Liver (tissue), 9 donors: ENCODE results near the gene KSR1. TPM values are rescaled to one million over a fixed set of nuclear protein-coding genes. Genes with fewer than 3 reads are reported as not detected.

ENCODE experiments used
- DNase-seq: peaks from one replicate; pipeline ENCODE4 v3.0.0-alpha.2; 2017; ENCODE audit warnings: low spot score
- H3K27ac ChIP-seq, 2 donors: one replicate each; pipeline ENCODE4 v1.7.0; 2013; ENCODE audit warnings: inconsistent platforms in 2 of 2, low read length in 2 of 2, control low read depth in 1 of 2, low read depth in 1 of 2, mild to moderate bottlenecking in 1 of 2
- H3K27me3 ChIP-seq, 4 donors: one replicate each; pipeline versions ENCODE4 v1.6.1 to v1.7.0; 2013; ENCODE audit warnings: low read length in 3 of 4, inconsistent platforms in 1 of 4, mild to moderate bottlenecking in 1 of 4, moderate library complexity in 1 of 4; ENCODE audit not compliant: control insufficient read depth in 4 of 4, insufficient read depth in 4 of 4
- H3K36me3 ChIP-seq, 4 donors: one replicate each; pipeline versions ENCODE4 v1.6.1 to v1.7.0; 2013; ENCODE audit warnings: low read length in 3 of 4, mild to moderate bottlenecking in 3 of 4, low read depth in 1 of 4, moderate library complexity in 1 of 4; ENCODE audit not compliant: control insufficient read depth in 4 of 4, insufficient read depth in 3 of 4
- H3K4me1 ChIP-seq, 4 donors: one replicate each; pipeline versions ENCODE4 v1.6.1 to v1.7.0; 2013; ENCODE audit warnings: low read length in 3 of 4, mild to moderate bottlenecking in 3 of 4, moderate library complexity in 1 of 4; ENCODE audit not compliant: control insufficient read depth in 4 of 4, insufficient read depth in 4 of 4
- H3K4me3 ChIP-seq, 3 donors: one replicate each; pipeline versions ENCODE4 v1.6.1 to v1.7.0; 2013; ENCODE audit warnings: low read length in 3 of 3, control low read depth in 1 of 3, low read depth in 1 of 3, mild to moderate bottlenecking in 1 of 3
- H3K9ac ChIP-seq, 2 donors: one replicate each; pipeline ENCODE4 v1.7.0; 2013; ENCODE audit warnings: low read length in 2 of 2, mild to moderate bottlenecking in 2 of 2, moderate library complexity in 2 of 2, control low read depth in 1 of 2, low read depth in 1 of 2
- H3K9me3 ChIP-seq, 4 donors: one replicate each; pipeline versions ENCODE4 v1.6.1 to v1.7.0; 2013; ENCODE audit warnings: low read length in 3 of 4; ENCODE audit not compliant: control insufficient read depth in 4 of 4
- EGR1 ChIP-seq, 2 donors: IDR thresholded peaks; 2 replicates each; pipeline ENCODE4 v1.6.1; 2016 to 2018; ENCODE audit warnings: antibody characterized with exemption in 2 of 2, low read depth in 2 of 2
- FOXA1 ChIP-seq: IDR thresholded peaks from 2 replicates; pipeline ENCODE4 v1.6.1; 2016; ENCODE audit warnings: antibody characterized with exemption
- FOXA2 ChIP-seq: IDR thresholded peaks from 2 replicates; pipeline ENCODE4 v1.6.1; 2016; ENCODE audit warnings: antibody characterized with exemption
- GABPA ChIP-seq, 2 donors: IDR thresholded peaks in 1 of 2; conservative IDR thresholded peaks in 1 of 2; 2 replicates each; pipeline ENCODE4 v1.6.1; 2016; ENCODE audit warnings: antibody characterized with exemption in 2 of 2, mild to moderate bottlenecking in 1 of 2, moderate library complexity in 1 of 2
- HNF4A ChIP-seq, 2 donors: conservative IDR thresholded peaks; 2 replicates each; pipeline ENCODE4 v1.6.1; 2016; ENCODE audit warnings: antibody characterized with exemption in 2 of 2, mild to moderate bottlenecking in 2 of 2
- HNF4G ChIP-seq: IDR thresholded peaks from 2 replicates; pipeline ENCODE4 v1.6.1; 2016; ENCODE audit warnings: antibody characterized with exemption
- JUND ChIP-seq, 2 donors: IDR thresholded peaks; 2 replicates each; pipeline ENCODE4 v1.6.1; 2016; ENCODE audit warnings: antibody characterized with exemption in 2 of 2
- MAX ChIP-seq: IDR thresholded peaks from 2 replicates; pipeline ENCODE4 v1.6.1; 2016; ENCODE audit warnings: antibody characterized with exemption
- NR2F2 ChIP-seq: IDR thresholded peaks from 2 replicates; pipeline ENCODE4 v1.6.1; 2016; ENCODE audit warnings: antibody characterized with exemption
- RAD21 ChIP-seq, 2 donors: IDR thresholded peaks; 2 replicates each; pipeline ENCODE4 v1.6.1; 2016; ENCODE audit warnings: antibody characterized with exemption in 2 of 2, mild to moderate bottlenecking in 2 of 2
- SP1 ChIP-seq: IDR thresholded peaks from 2 replicates; pipeline ENCODE4 v1.6.1; 2018; ENCODE audit warnings: antibody characterized with exemption, mild to moderate bottlenecking
- YY1 ChIP-seq: IDR thresholded peaks from 2 replicates; pipeline ENCODE4 v1.6.1; 2016; ENCODE audit warnings: antibody characterized with exemption, mild to moderate bottlenecking
- WGBS: extraction: QIAGEN DNeasy Blood & Tissue Kit; methylation state at CpG from one replicate; pipeline ENCODE4 v1.1.7; 2013; 5-methylcytosine and 5-hydroxymethylcytosine counted together
- polyA plus RNA-seq, 2 donors: library from polyadenylated mRNA; stranded (reverse) in 1 of 2; unstranded in 1 of 2; fragments of 200-250 nt in 1 of 2; fragments of >200 nt in 1 of 2; fragmentation: Nextera tagmentation in 1 of 2; extraction: Ambion mirVana in 1 of 2; gene quantifications; one replicate each; pipeline versions ENCODE4 v1.2.1 to v1.2.3, GENCODE V29; 2013 to 2015
- total RNA-seq, 2 donors: library from RNA; depleted of rRNA; stranded (reverse); fragments of >200 nt; gene quantifications; one replicate each; pipeline ENCODE4 v1.2.3, GENCODE V29; 2014
- TF ChIP-seq, protein P1 (sequence below): IDR thresholded peaks from 2 replicates; pipeline ENCODE4 v1.6.1; 2016; ENCODE audit warnings: antibody characterized with exemption
- TF ChIP-seq, protein P2 (sequence below): IDR thresholded peaks from 2 replicates; pipeline ENCODE4 v1.6.1; 2016; ENCODE audit warnings: antibody characterized with exemption, mild to moderate bottlenecking
- TF ChIP-seq, protein P3 (sequence below): fragments of 150-350 bp; IDR thresholded peaks from 2 replicates; pipeline ENCODE4 v1.5.1; 2017; ENCODE audit warnings: improper control_type of control experiment, low read depth, low read length; ENCODE audit not compliant: missing input control
- TF ChIP-seq, protein P4 (sequence below): IDR thresholded peaks from 2 replicates; pipeline ENCODE4 v1.6.1; 2016; ENCODE audit warnings: antibody characterized with exemption
- donor health status: healthy.
- donor health status: healthy.
- donor health status: healthy.
- donor health status: healthy.
- donor health status: healthy.

The KSR1 gene
- total RNA-seq = 1 to 10 TPM; 5.3 to 9.0 TPM
- 1 to 10 TPM; 1.2 to 2.9 TPM for polyA plus RNA-seq

- Histone ChIP-seq H3K36me3 (no peaks in the 10 kb centered on the region), H3K27ac (peak within 1 kb of the TSS in 1 of 2 donors; percentile 28), H3K9ac (peak within 1 kb of the TSS in 1 of 2 donors; percentile 53), H3K9me3 (no peaks in the 10 kb centered on the region), H3K4me3 (peak within 1 kb of the TSS; percentile 67 to 86 (median 73)), H3K4me1 (peaks cover 6 to 43% (median 35%) of the 10 kb centered on the region in 4 donors), H3K27me3 (no peaks in the 10 kb centered on the region)
- WGBS = 1% methylated on average over 88 of the region's 88 CpGs
- peak; percentile 78 for DNase-seq
- TF ChIP-seq, protein P1, sequence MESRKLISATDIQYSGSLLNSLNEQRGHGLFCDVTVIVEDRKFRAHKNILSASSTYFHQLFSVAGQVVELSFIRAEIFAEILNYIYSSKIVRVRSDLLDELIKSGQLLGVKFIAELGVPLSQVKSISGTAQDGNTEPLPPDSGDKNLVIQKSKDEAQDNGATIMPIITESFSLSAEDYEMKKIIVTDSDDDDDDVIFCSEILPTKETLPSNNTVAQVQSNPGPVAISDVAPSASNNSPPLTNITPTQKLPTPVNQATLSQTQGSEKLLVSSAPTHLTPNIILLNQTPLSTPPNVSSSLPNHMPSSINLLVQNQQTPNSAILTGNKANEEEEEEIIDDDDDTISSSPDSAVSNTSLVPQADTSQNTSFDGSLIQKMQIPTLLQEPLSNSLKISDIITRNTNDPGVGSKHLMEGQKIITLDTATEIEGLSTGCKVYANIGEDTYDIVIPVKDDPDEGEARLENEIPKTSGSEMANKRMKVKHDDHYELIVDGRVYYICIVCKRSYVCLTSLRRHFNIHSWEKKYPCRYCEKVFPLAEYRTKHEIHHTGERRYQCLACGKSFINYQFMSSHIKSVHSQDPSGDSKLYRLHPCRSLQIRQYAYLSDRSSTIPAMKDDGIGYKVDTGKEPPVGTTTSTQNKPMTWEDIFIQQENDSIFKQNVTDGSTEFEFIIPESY = no peak
- no peak for TF ChIP-seq FOXA1
- TF ChIP-seq SP1 = no peak
- TF ChIP-seq, protein P2, sequence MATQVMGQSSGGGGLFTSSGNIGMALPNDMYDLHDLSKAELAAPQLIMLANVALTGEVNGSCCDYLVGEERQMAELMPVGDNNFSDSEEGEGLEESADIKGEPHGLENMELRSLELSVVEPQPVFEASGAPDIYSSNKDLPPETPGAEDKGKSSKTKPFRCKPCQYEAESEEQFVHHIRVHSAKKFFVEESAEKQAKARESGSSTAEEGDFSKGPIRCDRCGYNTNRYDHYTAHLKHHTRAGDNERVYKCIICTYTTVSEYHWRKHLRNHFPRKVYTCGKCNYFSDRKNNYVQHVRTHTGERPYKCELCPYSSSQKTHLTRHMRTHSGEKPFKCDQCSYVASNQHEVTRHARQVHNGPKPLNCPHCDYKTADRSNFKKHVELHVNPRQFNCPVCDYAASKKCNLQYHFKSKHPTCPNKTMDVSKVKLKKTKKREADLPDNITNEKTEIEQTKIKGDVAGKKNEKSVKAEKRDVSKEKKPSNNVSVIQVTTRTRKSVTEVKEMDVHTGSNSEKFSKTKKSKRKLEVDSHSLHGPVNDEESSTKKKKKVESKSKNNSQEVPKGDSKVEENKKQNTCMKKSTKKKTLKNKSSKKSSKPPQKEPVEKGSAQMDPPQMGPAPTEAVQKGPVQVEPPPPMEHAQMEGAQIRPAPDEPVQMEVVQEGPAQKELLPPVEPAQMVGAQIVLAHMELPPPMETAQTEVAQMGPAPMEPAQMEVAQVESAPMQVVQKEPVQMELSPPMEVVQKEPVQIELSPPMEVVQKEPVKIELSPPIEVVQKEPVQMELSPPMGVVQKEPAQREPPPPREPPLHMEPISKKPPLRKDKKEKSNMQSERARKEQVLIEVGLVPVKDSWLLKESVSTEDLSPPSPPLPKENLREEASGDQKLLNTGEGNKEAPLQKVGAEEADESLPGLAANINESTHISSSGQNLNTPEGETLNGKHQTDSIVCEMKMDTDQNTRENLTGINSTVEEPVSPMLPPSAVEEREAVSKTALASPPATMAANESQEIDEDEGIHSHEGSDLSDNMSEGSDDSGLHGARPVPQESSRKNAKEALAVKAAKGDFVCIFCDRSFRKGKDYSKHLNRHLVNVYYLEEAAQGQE = no peak
- no peak for TF ChIP-seq MAX
- no peak for TF ChIP-seq EGR1 (IDR thresholded peaks at IDR 0.05; ENCODE audit: low read depth in 2 of 2)
- TF ChIP-seq JUND (IDR thresholded peaks at IDR 0.05) = no peak
- TF ChIP-seq, protein P3, sequence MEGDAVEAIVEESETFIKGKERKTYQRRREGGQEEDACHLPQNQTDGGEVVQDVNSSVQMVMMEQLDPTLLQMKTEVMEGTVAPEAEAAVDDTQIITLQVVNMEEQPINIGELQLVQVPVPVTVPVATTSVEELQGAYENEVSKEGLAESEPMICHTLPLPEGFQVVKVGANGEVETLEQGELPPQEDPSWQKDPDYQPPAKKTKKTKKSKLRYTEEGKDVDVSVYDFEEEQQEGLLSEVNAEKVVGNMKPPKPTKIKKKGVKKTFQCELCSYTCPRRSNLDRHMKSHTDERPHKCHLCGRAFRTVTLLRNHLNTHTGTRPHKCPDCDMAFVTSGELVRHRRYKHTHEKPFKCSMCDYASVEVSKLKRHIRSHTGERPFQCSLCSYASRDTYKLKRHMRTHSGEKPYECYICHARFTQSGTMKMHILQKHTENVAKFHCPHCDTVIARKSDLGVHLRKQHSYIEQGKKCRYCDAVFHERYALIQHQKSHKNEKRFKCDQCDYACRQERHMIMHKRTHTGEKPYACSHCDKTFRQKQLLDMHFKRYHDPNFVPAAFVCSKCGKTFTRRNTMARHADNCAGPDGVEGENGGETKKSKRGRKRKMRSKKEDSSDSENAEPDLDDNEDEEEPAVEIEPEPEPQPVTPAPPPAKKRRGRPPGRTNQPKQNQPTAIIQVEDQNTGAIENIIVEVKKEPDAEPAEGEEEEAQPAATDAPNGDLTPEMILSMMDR = peak; percentile 10
- no peak for TF ChIP-seq YY1
- no peak for TF ChIP-seq GABPA (IDR thresholded peaks at IDR 0.05 in 1 of 2, conservative IDR thresholded peaks at IDR 0.05 in 1 of 2)
- TF ChIP-seq, protein P4, sequence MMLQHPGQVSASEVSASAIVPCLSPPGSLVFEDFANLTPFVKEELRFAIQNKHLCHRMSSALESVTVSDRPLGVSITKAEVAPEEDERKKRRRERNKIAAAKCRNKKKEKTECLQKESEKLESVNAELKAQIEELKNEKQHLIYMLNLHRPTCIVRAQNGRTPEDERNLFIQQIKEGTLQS = no peak
- no peak for TF ChIP-seq NR2F2
- no peak for TF ChIP-seq FOXA2
- TF ChIP-seq HNF4A (conservative IDR thresholded peaks at IDR 0.05) = no peak
- TF ChIP-seq RAD21 (IDR thresholded peaks at IDR 0.05) = peak; percentile 43 to 44
- no peak for TF ChIP-seq HNF4G
These were observed at the start of gene KSR1 for GRCh38 chr17:27455914-27456680. Gene KSR1, plus strand, starts transcription at chr17:27456448. Its CDS starts 196 bp downstream, at chr17:27456644.
